Measurements from ENCODE around the gene ELP5.

Gene ELP5

GRCh38 chr17:7219812-7220592, 32.0 kb upstream of the ELP5 start, which contains the start of the genes ACADVL and DLG4 (continued):
- TF ChIP-seq ZNF645 (tag by site-specific recombination; IDR thresholded peaks at IDR 0.05) (no peak), YY2 (tag by site-specific recombination; IDR thresholded peaks at IDR 0.05) (peak; percentile 50; the same call in 1 of the 2 replicates), ZNF529 (tag by site-specific recombination; IDR thresholded peaks at IDR 0.05; ENCODE audit: insufficient replicate concordance) (no peak), ZNF473 (tag by site-specific recombination; IDR thresholded peaks at IDR 0.05) (no peak), CTCF (tag by site-specific recombination; IDR thresholded peaks at IDR 0.05) (no peak), ZNF704 (tag by site-specific recombination; IDR thresholded peaks at IDR 0.05) (no peak), GLIS2 (tag by site-specific recombination; IDR thresholded peaks at IDR 0.05) (peak; percentile 62), ZNF843 (tag by site-specific recombination; IDR thresholded peaks at IDR 0.05) (peak; percentile 55; the same call in 1 of the 2 replicates), MZF1 (tag by site-specific recombination; IDR thresholded peaks at IDR 0.05; ENCODE audit: borderline replicate concordance) (no peak), ZNF280C (tag by site-specific recombination; IDR thresholded peaks at IDR 0.05) (no peak), ZNF341 (tag by site-specific recombination; IDR thresholded peaks at IDR 0.05; ENCODE audit: low read depth) (peak; percentile 49), KLF1 (tag by site-specific recombination; IDR thresholded peaks at IDR 0.05) (peak; percentile 39; the same call in 1 of the 2 replicates), PRDM2 (tag by site-specific recombination; IDR thresholded peaks at IDR 0.05; ENCODE audit: borderline replicate concordance) (0 out of 2 replicates have a peak, but pooled peaks have one; percentile 38), ZNF18 (tag by site-specific recombination; IDR thresholded peaks at IDR 0.05) (no peak), ZNF174 (tag by site-specific recombination; IDR thresholded peaks at IDR 0.05) (no peak), ZNF548 (tag by site-specific recombination; IDR thresholded peaks at IDR 0.05) (no peak), ZBTB11 (tag by site-specific recombination; conservative IDR thresholded peaks at IDR 0.05; ENCODE audit: low read depth) (peak; percentile 68), ZNF629 (tag by site-specific recombination; IDR thresholded peaks at IDR 0.05) (peak; percentile 54; the same call in 1 of the 2 replicates), ZNF596 (tag by site-specific recombination; IDR thresholded peaks at IDR 0.05) (no peak)
